Mononuclear cell (primary cell): ENCODE results near the gene SLC39A3. TPM values are rescaled to one million over a fixed set of nuclear protein-coding genes. Genes with fewer than 3 reads are reported as not detected.
"Not testable (repeated sequence)": the region's sequence is repeated elsewhere in the genome, so short reads cannot be mapped to it uniquely, and the experiment has no call there.

ENCODE experiments used
- H3K27me3 ChIP-seq: 2 replicates; pipeline ENCODE4 v1.6.0; 2011; ENCODE audit warnings: low read length, control low read depth; ENCODE audit not compliant: insufficient read depth
- H3K4me1 ChIP-seq: 2 replicates; pipeline ENCODE4 v1.5.1; 2011; ENCODE audit warnings: mild to moderate bottlenecking, low read length, control low read depth; ENCODE audit not compliant: insufficient read depth
- H3K4me3 ChIP-seq: 2 replicates; pipeline ENCODE4 v1.5.1; 2011; ENCODE audit warnings: mild to moderate bottlenecking, low read length, moderate library complexity
- H3K9me3 ChIP-seq: 2 replicates; pipeline ENCODE4 v1.5.1; 2011; ENCODE audit warnings: low read depth, mild to moderate bottlenecking, control low read depth, low read length
- total RNA-seq: library from RNA; depleted of rRNA; stranded (reverse); fragments of >200 nt; gene quantifications from one replicate; pipeline ENCODE4 v1.2.3, GENCODE V29; 2012

SLC39A3 gene
- total RNA-seq, 1 donor = 11.5 TPM

GRCh38 chr19:2714531-2715269 lies 25.1 kb downstream of the SLC39A3 start:
- no peaks in the 10 kb centered on the region for H3K9me3 ChIP-seq

GRCh38 chr19:2714102-2714501 lies 25.7 kb downstream of the SLC39A3 start:
- not testable (repeated sequence) for H3K4me3 ChIP-seq, H3K27me3 ChIP-seq, H3K9me3 ChIP-seq
- peaks cover 16% of the 10 kb centered on the region for H3K4me1 ChIP-seq

More at GRCh38 chr19:2714531-2715269, 25.1 kb downstream of the SLC39A3 start:
- Histone ChIP-seq H3K4me1 (peaks cover 17% of the 10 kb centered on the region), H3K4me3 (no peak overlapping the region), H3K27me3 (no peaks in the 10 kb centered on the region)

GRCh38 chr19:2713170-2713569 lies 26.6 kb downstream of the SLC39A3 start:
- not testable (repeated sequence) for H3K4me3 ChIP-seq, H3K9me3 ChIP-seq, H3K27me3 ChIP-seq
- H3K4me1 ChIP-seq = peaks cover 16% of the 10 kb centered on the region

GRCh38 chr19:2711875-2712205 lies 28.0 kb downstream of the SLC39A3 start:
- H3K4me1 ChIP-seq = peaks cover 16% of the 10 kb centered on the region

GRCh38 chr19:2711172-2711874 lies 28.5 kb downstream of the SLC39A3 start:
- Histone ChIP-seq H3K4me1 (peaks cover 16% of the 10 kb centered on the region), H3K9me3 (no peaks in the 10 kb centered on the region), H3K4me3 (no peak overlapping the region), H3K27me3 (no peaks in the 10 kb centered on the region)

More at GRCh38 chr19:2711875-2712205, 28.0 kb downstream of the SLC39A3 start:
- Histone ChIP-seq H3K4me3 (no peak overlapping the region), H3K27me3 (no peaks in the 10 kb centered on the region), H3K9me3 (no peaks in the 10 kb centered on the region)

GRCh38 chr19:2706251-2706650 lies 33.6 kb downstream of the SLC39A3 start:
- H3K27me3 ChIP-seq = no peaks in the 10 kb centered on the region
- no peak overlapping the region for H3K4me3 ChIP-seq
- no peaks in the 10 kb centered on the region for H3K9me3 ChIP-seq
- peaks cover 11% of the 10 kb centered on the region for H3K4me1 ChIP-seq

GRCh38 chr19:2703691-2704216 lies 36.1 kb downstream of the SLC39A3 start:
- Histone ChIP-seq H3K4me3 (no peak overlapping the region), H3K4me1 (peaks cover 25% of the 10 kb centered on the region), H3K27me3 (no peaks in the 10 kb centered on the region), H3K9me3 (no peaks in the 10 kb centered on the region)

GRCh38 chr19:2703077-2703437 lies 36.8 kb downstream of the SLC39A3 start:
- Histone ChIP-seq H3K27me3 (no peaks in the 10 kb centered on the region), H3K9me3 (no peaks in the 10 kb centered on the region), H3K4me3 (no peak overlapping the region), H3K4me1 (peaks cover 30% of the 10 kb centered on the region)

- H3K4me1 ChIP-seq = peaks cover 30% of the 10 kb centered on the region
- no peaks in the 10 kb centered on the region for H3K27me3 ChIP-seq
- no peaks in the 10 kb centered on the region for H3K9me3 ChIP-seq
- peak within 1 kb of the TSS; percentile 46 for H3K4me3 ChIP-seq
Measured at GRCh38 chr19:2702170-2703076, 37.4 kb downstream of the SLC39A3 start, which contains the start of gene GNG7. TSS of gene GNG7 (minus strand) at chr19:2702694. CDS start at chr19:2520688, 182,006 bp downstream.

GRCh38 chr19:2701361-2702169 lies 38.3 kb downstream of the SLC39A3 start:
- Histone ChIP-seq H3K4me3 (peak overlapping the region; percentile 46), H3K9me3 (no peaks in the 10 kb centered on the region), H3K27me3 (no peaks in the 10 kb centered on the region), H3K4me1 (peaks cover 31% of the 10 kb centered on the region)

GRCh38 chr19:2700660-2701360 lies 39.0 kb downstream of the SLC39A3 start:
- Histone ChIP-seq H3K27me3 (no peaks in the 10 kb centered on the region), H3K9me3 (no peaks in the 10 kb centered on the region), H3K4me1 (peaks cover 35% of the 10 kb centered on the region), H3K4me3 (no peak overlapping the region)

GRCh38 chr19:2699413-2700140 lies 40.2 kb downstream of the SLC39A3 start:
- no peak overlapping the region for H3K4me3 ChIP-seq
- no peaks in the 10 kb centered on the region for H3K27me3 ChIP-seq
- peaks cover 47% of the 10 kb centered on the region for H3K4me1 ChIP-seq
- no peaks in the 10 kb centered on the region for H3K9me3 ChIP-seq

- Histone ChIP-seq H3K9me3 (no peaks in the 10 kb centered on the region), H3K4me1 (peaks cover 31% of the 10 kb centered on the region), H3K27me3 (no peaks in the 10 kb centered on the region), H3K4me3 (no peak overlapping the region)
Measured at GRCh38 chr19:2694196-2694595, 45.6 kb downstream of the SLC39A3 start.
